PC-3 (cell line): ENCODE results near the gene NEK11. TPM values are rescaled to one million over a fixed set of nuclear protein-coding genes. Genes with fewer than 3 reads are reported as not detected.
A peak's percentile ranks its signal among the peaks of the same experiment; 100 is the strongest.

ENCODE experiments used
- ATAC-seq: fragments of 200-7000 bp; cut with Tn5 transposase; 2 replicates; pipeline ENCODE4 v1.9.1; 2020; ENCODE audit warnings: mild to moderate bottlenecking, moderate library complexity
- BruUV-seq: library from RNA; stranded (reverse); fragments of 400-500 nt; replicated peaks from 2 replicates; lab custom pipeline; 2021; lab: Mats Ljungman, UMichigan
- CTCF ChIA-PET: fragments of 300-600 bp; sonication (Branson Sonifier 250); formaldehyde crosslinking; loops from one replicate; lab custom pipeline; 2022; ENCODE audit warnings: antibody characterized with exemption; lab: Charles Lee
- POLR2A ChIA-PET: fragments of 300-600 bp; sonication (Branson Sonifier 250); formaldehyde crosslinking; loops from one replicate; lab custom pipeline; 2022; ENCODE audit warnings: antibody characterized with exemption; ENCODE audit not compliant: unreplicated experiment; lab: Charles Lee
- DNase-seq: peaks from one replicate; pipeline ENCODE4 v3.0.0-alpha.2; 2015
- H2AFZ ChIP-seq: fragments of 300-600 bp; sonication (generic); 2 replicates; pipeline ENCODE4 v1.6.0; 2016; ENCODE audit warnings: antibody characterized with exemption, low read length
- H3F3A ChIP-seq: fragments of 300-600 bp; sonication (generic); one replicate; pipeline ENCODE4 v1.6.0; 2017; ENCODE audit warnings: antibody characterized with exemption, low read length, control low read depth, mild to moderate bottlenecking; ENCODE audit not compliant: unreplicated experiment
- H3K27ac ChIP-seq: fragments of 300-600 bp; sonication (generic); 2 replicates; pipeline ENCODE4 v1.5.1; 2016; ENCODE audit warnings: mild to moderate bottlenecking, low read length
- H3K27me3 ChIP-seq: fragments of 300-600 bp; sonication (generic); 2 replicates; pipeline ENCODE4 v1.6.1; 2016; ENCODE audit warnings: low read length, mixed read lengths
- H3K36me3 ChIP-seq: fragments of 300-600 bp; sonication (generic); 2 replicates; pipeline ENCODE4 v1.6.1; 2016; ENCODE audit warnings: low read depth, mixed run types, low read length, mixed read lengths
- H3K4me1 ChIP-seq: fragments of 300-600 bp; sonication (generic); 2 replicates; pipeline ENCODE4 v1.5.1; 2016; ENCODE audit warnings: low read length; ENCODE audit not compliant: insufficient read depth
- H3K4me2 ChIP-seq: fragments of 300-600 bp; sonication (generic); 2 replicates; pipeline ENCODE4 v1.6.0; 2016; ENCODE audit warnings: low read length
- H3K4me3 ChIP-seq: fragments of 300-600 bp; sonication (generic); 2 replicates; pipeline ENCODE4 v1.5.1; 2016; ENCODE audit warnings: mild to moderate bottlenecking, low read length, mixed read lengths
- H3K79me2 ChIP-seq: fragments of 300-600 bp; sonication (generic); 2 replicates; pipeline ENCODE4 v1.6.1; 2017; ENCODE audit warnings: low read length, mixed read lengths
- H3K9ac ChIP-seq: fragments of 300-600 bp; sonication (generic); 2 replicates; pipeline ENCODE4 v1.6.0; 2016; ENCODE audit warnings: mild to moderate bottlenecking, low read length
- H3K9me2 ChIP-seq: fragments of 300-600 bp; sonication (generic); replicated peaks from 2 replicates; pipeline ENCODE4 v1.6.1; 2016; ENCODE audit warnings: mixed run types, low read length, mixed read lengths
- H3K9me3 ChIP-seq: fragments of 300-600 bp; sonication (generic); 2 replicates; pipeline ENCODE4 v1.6.1; 2016; ENCODE audit warnings: low read length, mixed read lengths
- H4K20me1 ChIP-seq: fragments of 300-600 bp; sonication (generic); 2 replicates; pipeline ENCODE4 v1.6.1; 2016; ENCODE audit warnings: low read length, mixed read lengths
- CTCF ChIP-seq: fragments of 300-600 bp; sonication (generic); conservative IDR thresholded peaks from 2 replicates; pipeline ENCODE4 v1.5.1; 2017; ENCODE audit warnings: antibody characterized with exemption, low read depth, mild to moderate bottlenecking, low read length
- EZH2 ChIP-seq: fragments of 300-600 bp; sonication (generic); IDR thresholded peaks from one replicate; pipeline ENCODE4 v1.6.1; 2017; ENCODE audit warnings: antibody characterized with exemption, mild to moderate bottlenecking, low read length; ENCODE audit not compliant: unreplicated experiment
- EZH2phosphoT487 ChIP-seq: fragments of 300-600 bp; sonication (generic); IDR thresholded peaks from 2 replicates; pipeline ENCODE4 v1.6.1; 2018; ENCODE audit warnings: mild to moderate bottlenecking, antibody characterized with exemption, low read length, borderline replicate concordance
- intact Hi-C: fragments of 100-400 bp; cut with micrococcal nuclease; formaldehyde crosslinking; loops from 2 replicates; pipeline ENCODE4 v1.9.0; 2023
- total RNA-seq: library from RNA; depleted of rRNA; stranded (reverse); fragments of >200 nt; gene quantifications from 2 replicates; pipeline ENCODE4 v1.2.3, GENCODE V29; 2014

NEK11 gene
- total RNA-seq, 1 experiment from 2014 or later, result 3.1 TPM

GRCh38 chr3:131381445-131382291, 355.0 kb downstream of the NEK11 start, which contains the start of gene NUDT16:
Gene NUDT16, plus strand, starts transcription at chr3:131381774. Its CDS starts 31 bp downstream, at chr3:131381805.
- intact Hi-C loops, result loop anchor here (5.0 to 10.0 kb wide), 3 partner anchors 34 to 329 kb away; no protein-coding TSS in a partner anchor
- H3K27ac ChIP-seq, result no peak within 1 kb of the TSS
- CTCF ChIA-PET, result interaction anchor here (0.6 kb wide), 1 partner anchor 648 kb away, joined by 4 read pairs; no protein-coding TSS in a partner anchor

GRCh38 chr3:131386429-131387165, 359.9 kb downstream of the NEK11 start:
- H3K4me2 ChIP-seq, result no peak overlapping the region
- no peak for DNase-seq
- intact Hi-C loops, result loop anchor here (10.0 kb wide), 1 partner anchor 152 kb away; no protein-coding TSS in a partner anchor

More at GRCh38 chr3:131381445-131382291, 355.0 kb downstream of the NEK11 start, which contains the start of gene NUDT16:
- Histone ChIP-seq H3K4me2 (peak within 1 kb of the TSS; percentile 86), H3K79me2 (peaks cover 9% of the 10 kb centered on the region; the same call in 1 of the 2 replicates), H3K9me2 (no peaks in the 10 kb centered on the region), H3K9ac (peak within 1 kb of the TSS; percentile 74), H3K4me3 (peak within 1 kb of the TSS; percentile 83), H3K27me3 (no peaks in the 10 kb centered on the region), H4K20me1 (no peaks in the 10 kb centered on the region), H3F3A (no peaks in the 10 kb centered on the region), H3K36me3 (no peaks in the 10 kb centered on the region), H3K4me1 (peaks cover 6% of the 10 kb centered on the region; the same call in 1 of the 2 replicates), H3K9me3 (no peaks in the 10 kb centered on the region), H2AFZ (peak within 1 kb of the TSS; percentile 95)
- BruUV-seq, result no TSS peak
- peak; percentile 97 for ATAC-seq
- TF ChIP-seq EZH2phosphoT487 (no peak), CTCF (no peak), EZH2 (no peak)
- DNase-seq, result peak; percentile 97
- POLR2A ChIA-PET, result interaction anchor here (0.6 to 1.0 kb wide), 5 partner anchors 28 to 844 kb away, joined by 3 to 5 read pairs (median 5); no protein-coding TSS in a partner anchor

More at GRCh38 chr3:131386429-131387165, 359.9 kb downstream of the NEK11 start:
- ChIA-PET CTCF (no interaction called here), POLR2A (no interaction called here)
- no peak overlapping the region for H3K27ac ChIP-seq
- BruUV-seq, result no TSS peak
- no peak overlapping the region for H3K9ac ChIP-seq
- H3K9me3 ChIP-seq, result no peaks in the 10 kb centered on the region
- H3K36me3 ChIP-seq, result no peaks in the 10 kb centered on the region
- no peaks in the 10 kb centered on the region for H3K27me3 ChIP-seq
- no peaks in the 10 kb centered on the region for H3K9me2 ChIP-seq
- H2AFZ ChIP-seq, result no peak overlapping the region
- no peak for ATAC-seq
- no peak for TF ChIP-seq EZH2
- TF ChIP-seq CTCF, result no peak
- no peak for TF ChIP-seq EZH2phosphoT487
- H3K4me3 ChIP-seq, result no peak overlapping the region
- no peaks in the 10 kb centered on the region for H3F3A ChIP-seq
- H3K79me2 ChIP-seq, result peaks cover 9% of the 10 kb centered on the region; the same call in 1 of the 2 replicates
- H3K4me1 ChIP-seq, result peaks cover 6% of the 10 kb centered on the region; the same call in 1 of the 2 replicates
- no peaks in the 10 kb centered on the region for H4K20me1 ChIP-seq
